SKM-1 treated with dmso at 0.1 percent for 144 hours (cell line): ENCODE data around the gene DIS3L2.
"Not testable (repeated sequence)": the region's sequence is repeated elsewhere in the genome, so short reads cannot be mapped to it uniquely, and the experiment has no call there.

ENCODE experiments used
- DNase-seq: peaks from one replicate; lab custom pipeline; 2025; ENCODE audit not compliant: unreplicated experiment; lab: John Stamatoyannopoulos, UW

DIS3L2 gene

GRCh38 chr2:232381204-232382031 is 419.9 kb downstream of the DIS3L2 start:
- DNase-seq, result not testable (repeated sequence)

- no peak for DNase-seq
These were observed 421.1 kb downstream of the DIS3L2 start for GRCh38 chr2:232382331-232383225.

- DNase-seq, result no peak
These were observed 423.0 kb downstream of the DIS3L2 start for GRCh38 chr2:232384466-232384865.

GRCh38 chr2:232385058-232385457 is 423.5 kb downstream of the DIS3L2 start:
- DNase-seq, result not testable (repeated sequence)

- no peak for DNase-seq
These were observed 424.4 kb downstream of the DIS3L2 start for GRCh38 chr2:232385660-232386489.

- DNase-seq, result no peak
These were observed 424.9 kb downstream of the DIS3L2 start for GRCh38 chr2:232386490-232386739.
